HG03469 (cell line): ENCODE results near the gene LCE1C.

Source experiments
- ATAC-seq: cut with Tn5 transposase; IDR thresholded peaks from one replicate; pipeline ENCODE4 v1.9.1; 2021; ENCODE audit warnings: mild to moderate bottlenecking, moderate library complexity, moderate number of reproducible peaks; ENCODE audit not compliant: unreplicated experiment

Gene LCE1C

GRCh38 chr1:152806576-152806975 lies at the start of gene LCE1C:
LCE1C (minus strand) TSS chr1:152806651; CDS start chr1:152805478, 1,173 bp downstream.
- no peak for ATAC-seq

- ATAC-seq = no peak
These were observed 49.2 kb upstream of the LCE1C start for GRCh38 chr1:152855661-152856060.

GRCh38 chr1:152842556-152842955 lies 36.1 kb upstream of the LCE1C start, which contains the start of gene LCE6A:
LCE6A (plus strand) TSS chr1:152842856; CDS start chr1:152843521, 665 bp downstream.
- ATAC-seq = no peak

GRCh38 chr1:152836870-152837269 lies 30.4 kb upstream of the LCE1C start:
- no peak for ATAC-seq

GRCh38 chr1:152827173-152827572 lies 20.7 kb upstream of the LCE1C start, which contains the start of gene LCE1A:
LCE1A (plus strand) TSS chr1:152827473; CDS start chr1:152827473, 0 bp downstream.
- ATAC-seq = no peak

- no peak for ATAC-seq
These were observed 18.5 kb upstream of the LCE1C start for GRCh38 chr1:152824964-152825363.

- no peak for ATAC-seq
These were observed 16.8 kb upstream of the LCE1C start for GRCh38 chr1:152823294-152823693.

GRCh38 chr1:152817309-152817708 lies 10.9 kb upstream of the LCE1C start:
- ATAC-seq = no peak

GRCh38 chr1:152811671-152812070 lies 5.2 kb upstream of the LCE1C start, which contains the start of gene LCE1B:
LCE1B (plus strand) TSS chr1:152811971; CDS start chr1:152812447, 476 bp downstream.
- no peak for ATAC-seq

- no peak for ATAC-seq
These were observed 4.6 kb upstream of the LCE1C start for GRCh38 chr1:152811050-152811449.

GRCh38 chr1:152801333-152801732 lies 5.1 kb downstream of the LCE1C start:
- no peak for ATAC-seq

GRCh38 chr1:152796421-152796820 lies 10.0 kb downstream of the LCE1C start, which contains the start of gene LCE1D:
LCE1D (plus strand) TSS chr1:152796721; CDS start chr1:152797795, 1,074 bp downstream.
- no peak for ATAC-seq

GRCh38 chr1:152795686-152796085 lies 10.8 kb downstream of the LCE1C start:
- ATAC-seq = no peak

- ATAC-seq = no peak
These were observed 20.4 kb downstream of the LCE1C start, which contains the start of gene LCE1E for GRCh38 chr1:152786077-152786476. LCE1E (plus strand) TSS chr1:152786257; CDS start chr1:152787300, 1,043 bp downstream.

GRCh38 chr1:152783095-152783494 lies 23.4 kb downstream of the LCE1C start:
- ATAC-seq = no peak

GRCh38 chr1:152777510-152778137 lies 28.8 kb downstream of the LCE1C start:
- no peak for ATAC-seq

GRCh38 chr1:152776361-152776760 lies 30.1 kb downstream of the LCE1C start:
- no peak for ATAC-seq

GRCh38 chr1:152774875-152775274 lies 31.6 kb downstream of the LCE1C start, which contains the start of gene LCE1F:
LCE1F (plus strand) TSS chr1:152775140; CDS start chr1:152776372, 1,232 bp downstream.
- ATAC-seq = no peak

GRCh38 chr1:152770411-152770810 lies 36.0 kb downstream of the LCE1C start:
- no peak for ATAC-seq

GRCh38 chr1:152768847-152769533 lies 37.5 kb downstream of the LCE1C start:
- no peak for ATAC-seq

GRCh38 chr1:152761609-152762213 lies 44.7 kb downstream of the LCE1C start:
- ATAC-seq = no peak
